Activated naive CD4-positive, alpha-beta T cell treated with anti-CD3 and anti-CD28 coated beads, Interleukin-2, amount 10 ng/mL, durations not matched to agents 7 days and 5 days (primary cell): ENCODE results near the gene PRLH.

Experiments used
- CTCF ChIA-PET: fragments of 350-600 bp; sonication (Branson Sonifier 250); formaldehyde crosslinking; loops from one replicate; lab custom pipeline; 2021; ENCODE audit warnings: antibody characterized with exemption; lab: Charles Lee
- DNase-seq: peaks from one replicate; pipeline ENCODE4 v3.0.0-alpha.2; 2020
- H3K27ac Mint-ChIP-seq: one replicate; pipeline ENCODE4 v1.8.0; 2021; ENCODE audit warnings: mild to moderate bottlenecking, moderate library complexity, mixed read lengths
- H3K27me3 Mint-ChIP-seq: one replicate; pipeline ENCODE4 v1.8.0; 2021; ENCODE audit warnings: mild to moderate bottlenecking, mixed read lengths
- H3K36me3 Mint-ChIP-seq: one replicate; pipeline ENCODE4 v1.8.0; 2021; ENCODE audit warnings: mixed read lengths
- H3K4me1 Mint-ChIP-seq: one replicate; pipeline ENCODE4 v1.8.0; 2021; ENCODE audit warnings: mixed read lengths
- H3K4me3 Mint-ChIP-seq: one replicate; pipeline ENCODE4 v1.8.0; 2021; ENCODE audit warnings: mild to moderate bottlenecking, moderate library complexity, mixed read lengths
- H3K9me3 Mint-ChIP-seq: one replicate; pipeline ENCODE4 v1.8.0; 2021; ENCODE audit warnings: mixed read lengths

The PRLH gene

DNA sequence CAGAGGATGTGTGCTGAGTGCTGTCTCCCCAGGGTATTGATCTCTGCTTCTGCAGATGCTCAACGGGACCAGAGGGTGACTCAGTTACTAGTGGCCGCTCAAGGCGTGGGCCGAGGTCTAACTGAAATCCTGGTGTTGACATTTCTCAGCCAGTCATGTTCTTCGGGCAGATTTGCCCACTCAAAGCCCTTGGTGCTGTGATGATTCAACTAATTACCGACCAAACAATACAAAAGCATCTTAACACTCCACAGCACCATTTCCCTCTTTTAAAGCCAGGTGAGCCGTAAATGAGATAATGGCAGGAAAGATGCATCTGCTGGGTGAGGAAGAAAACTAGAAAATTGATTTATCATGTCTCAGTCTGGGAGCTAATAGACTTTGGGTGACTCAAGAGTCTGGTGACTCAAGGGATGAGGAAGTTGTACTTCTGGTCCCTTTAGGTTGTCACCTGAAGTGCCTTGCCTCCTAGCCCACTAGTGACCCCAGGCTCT lies 32.7 kb upstream of the PRLH start:
- Mint-ChIP-seq H3K27me3 (peaks cover 12% of the 10 kb centered on the region), H3K27ac (no peak overlapping the region), H3K4me3 (no peak overlapping the region), H3K36me3 (no peaks in the 10 kb centered on the region), H3K4me1 (no peaks in the 10 kb centered on the region), H3K9me3 (no peaks in the 10 kb centered on the region)
- CTCF ChIA-PET = interaction anchor here (1.1 to 2.3 kb wide), 3 partner anchors 21 to 38 kb away, joined by 3 to 13 read pairs (median 7); no protein-coding TSS in a partner anchor
- no peak for DNase-seq

DNA sequence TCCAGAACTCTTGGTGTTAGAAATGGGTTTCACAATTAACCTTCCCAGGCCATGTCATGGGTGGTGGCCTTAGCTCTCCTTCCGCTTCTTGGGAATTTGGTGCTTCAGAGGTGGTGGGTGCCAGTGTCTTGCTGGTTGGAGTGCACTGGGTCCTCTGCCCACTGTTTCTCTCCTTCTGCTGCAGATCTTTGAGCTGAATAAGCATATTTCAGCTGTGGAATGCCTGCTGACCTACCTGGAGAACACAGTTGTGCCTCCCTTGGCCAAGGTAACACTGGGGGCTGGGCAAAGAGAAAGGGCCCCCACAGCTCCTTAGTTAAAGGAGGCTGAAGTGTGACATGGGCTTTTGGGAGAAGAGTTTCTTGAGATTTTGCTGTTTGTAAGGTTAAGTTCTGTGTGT lies 32.0 kb upstream of the PRLH start:
- Mint-ChIP-seq H3K9me3 (no peaks in the 10 kb centered on the region), H3K27me3 (peaks cover 12% of the 10 kb centered on the region), H3K36me3 (no peaks in the 10 kb centered on the region), H3K4me1 (no peaks in the 10 kb centered on the region), H3K27ac (no peak overlapping the region), H3K4me3 (no peak overlapping the region)
- CTCF ChIA-PET = interaction anchor here (1.1 kb wide), 1 partner anchor 21 kb away, joined by 3 read pairs; no protein-coding TSS in a partner anchor
- DNase-seq = no peak

DNA sequence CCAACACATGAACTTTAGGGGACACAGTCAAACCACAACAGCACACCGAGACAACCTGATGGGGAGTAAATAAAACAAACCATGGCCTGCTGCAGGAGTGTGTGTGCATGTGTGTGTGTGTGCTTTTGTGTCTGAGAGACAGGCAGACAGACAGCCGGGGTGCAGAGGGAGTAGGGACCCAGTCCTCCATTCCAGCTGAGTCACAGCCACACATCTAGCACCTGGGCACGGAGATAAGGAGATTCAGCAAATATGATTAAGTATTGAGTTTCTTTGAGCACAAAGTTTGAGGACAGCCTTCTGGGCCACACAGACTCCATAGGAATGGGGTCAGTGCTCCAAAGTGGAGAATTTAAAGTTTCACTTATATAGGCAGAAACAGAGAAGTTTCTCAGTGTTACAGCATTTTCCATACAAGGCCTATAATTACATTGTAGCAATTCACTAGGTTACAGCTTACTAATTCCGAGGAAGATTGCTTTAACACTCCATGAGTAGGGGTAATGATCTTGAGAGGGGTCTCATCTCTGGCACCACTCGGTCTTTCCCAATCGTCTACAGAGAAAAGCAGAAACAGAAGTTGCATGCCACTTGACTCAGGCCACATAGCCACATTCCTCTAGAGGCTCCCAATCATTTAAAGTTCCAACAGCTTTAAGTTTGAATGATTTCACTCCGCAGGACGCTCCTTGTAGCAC lies 30.8 kb upstream of the PRLH start:
- no peak for DNase-seq
- CTCF ChIA-PET = interaction anchor here (1.7 kb wide), 1 partner anchor 23 kb away, joined by 5 read pairs; no protein-coding TSS in a partner anchor
- H3K4me3 Mint-ChIP-seq = no peak overlapping the region
- no peaks in the 10 kb centered on the region for H3K4me1 Mint-ChIP-seq
- H3K36me3 Mint-ChIP-seq = no peaks in the 10 kb centered on the region
- no peaks in the 10 kb centered on the region for H3K9me3 Mint-ChIP-seq
- peaks cover 12% of the 10 kb centered on the region for H3K27me3 Mint-ChIP-seq
- H3K27ac Mint-ChIP-seq = no peak overlapping the region

DNA sequence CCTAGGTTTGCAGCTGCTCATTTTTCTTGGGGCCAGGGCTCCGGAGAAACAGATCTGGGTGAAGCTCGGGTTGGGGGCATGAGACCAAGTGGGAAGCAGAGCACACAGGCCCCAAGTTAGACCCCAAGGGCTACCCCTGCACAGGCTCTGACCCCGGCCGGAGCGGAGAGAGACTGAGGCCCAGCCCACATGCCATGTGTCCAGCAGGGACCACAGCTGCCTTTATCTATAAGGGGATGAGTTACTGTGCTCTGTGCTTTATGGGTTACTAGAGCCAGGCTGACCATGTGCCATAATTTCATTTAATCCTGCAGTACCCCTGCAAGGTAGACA lies 30.3 kb upstream of the PRLH start:
- CTCF ChIA-PET = interaction anchor here (1.7 kb wide), 1 partner anchor 23 kb away, joined by 5 read pairs; no protein-coding TSS in a partner anchor
- Mint-ChIP-seq H3K4me3 (no peak overlapping the region), H3K27me3 (peaks cover 12% of the 10 kb centered on the region), H3K4me1 (no peaks in the 10 kb centered on the region), H3K9me3 (no peaks in the 10 kb centered on the region), H3K27ac (no peak overlapping the region), H3K36me3 (no peaks in the 10 kb centered on the region)
- no peak for DNase-seq

DNA sequence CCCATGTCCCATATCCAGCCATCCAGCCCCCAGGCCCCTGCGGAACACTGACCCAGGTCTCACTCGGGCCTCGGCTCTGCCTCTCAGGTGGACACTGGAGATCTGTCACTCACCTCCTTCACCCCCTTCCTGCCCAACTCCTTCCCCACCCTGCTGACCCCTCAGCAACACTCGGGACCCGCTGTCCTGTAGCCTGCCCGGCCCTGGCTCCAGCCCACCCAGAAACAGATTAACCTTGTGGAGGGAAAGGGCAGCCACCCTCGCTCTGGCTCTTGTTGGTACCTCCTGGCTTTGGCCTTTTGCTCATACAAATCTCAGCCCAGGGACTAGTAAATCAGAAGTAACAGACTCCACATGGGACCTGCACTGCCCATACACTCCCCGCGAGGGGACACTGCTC lies 29.8 kb upstream of the PRLH start:
- Mint-ChIP-seq H3K27ac (no peak overlapping the region), H3K4me3 (no peak overlapping the region), H3K36me3 (no peaks in the 10 kb centered on the region), H3K9me3 (no peaks in the 10 kb centered on the region), H3K4me1 (no peaks in the 10 kb centered on the region), H3K27me3 (peaks cover 12% of the 10 kb centered on the region)
- no peak for DNase-seq
- CTCF ChIA-PET = interaction anchor here (1.7 kb wide), 1 partner anchor 24 kb away, joined by 5 read pairs; no protein-coding TSS in a partner anchor

DNA sequence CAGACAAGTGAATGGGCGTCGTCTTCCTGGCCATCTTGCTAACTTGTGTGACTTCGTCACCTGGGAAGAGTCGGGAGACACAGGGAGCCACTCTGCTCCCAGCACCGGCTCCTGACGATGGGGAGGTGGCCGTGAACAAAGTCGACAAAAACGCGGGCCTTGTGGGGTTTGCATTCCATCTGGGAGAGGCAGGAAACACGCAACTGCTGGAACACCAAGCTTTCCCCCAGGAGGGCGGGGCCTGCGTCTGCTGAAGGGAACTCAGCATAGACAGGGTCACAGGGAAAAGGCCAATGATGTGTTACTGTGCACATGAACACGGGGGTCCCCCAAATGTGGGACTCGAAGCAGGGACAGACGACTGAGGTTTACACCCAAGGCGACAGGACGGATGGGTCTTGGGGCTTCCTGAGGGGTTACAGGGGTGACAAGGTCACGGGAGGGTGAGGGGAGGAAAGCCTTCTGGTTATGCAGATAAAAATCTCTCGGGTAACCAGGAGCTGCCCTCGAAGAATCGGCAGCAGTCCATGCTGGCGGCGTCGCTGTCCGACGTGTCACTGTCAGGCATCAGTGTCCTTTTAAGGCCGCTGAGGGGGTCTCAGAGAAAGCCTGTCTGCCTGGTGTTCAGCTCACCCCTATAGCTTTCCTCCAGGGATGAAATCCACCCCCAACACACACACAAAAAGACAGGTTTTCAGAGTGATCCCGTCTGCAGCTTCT lies 28.2 kb upstream of the PRLH start:
- CTCF ChIA-PET = interaction anchor here (2.2 to 2.6 kb wide), 2 partner anchors 25 to 33 kb away, joined by 7 to 8 read pairs; no protein-coding TSS in a partner anchor
- Mint-ChIP-seq H3K27ac (no peak overlapping the region), H3K4me3 (no peak overlapping the region), H3K4me1 (no peaks in the 10 kb centered on the region), H3K9me3 (no peaks in the 10 kb centered on the region), H3K36me3 (no peaks in the 10 kb centered on the region), H3K27me3 (peaks cover 12% of the 10 kb centered on the region)
- DNase-seq = no peak

DNA sequence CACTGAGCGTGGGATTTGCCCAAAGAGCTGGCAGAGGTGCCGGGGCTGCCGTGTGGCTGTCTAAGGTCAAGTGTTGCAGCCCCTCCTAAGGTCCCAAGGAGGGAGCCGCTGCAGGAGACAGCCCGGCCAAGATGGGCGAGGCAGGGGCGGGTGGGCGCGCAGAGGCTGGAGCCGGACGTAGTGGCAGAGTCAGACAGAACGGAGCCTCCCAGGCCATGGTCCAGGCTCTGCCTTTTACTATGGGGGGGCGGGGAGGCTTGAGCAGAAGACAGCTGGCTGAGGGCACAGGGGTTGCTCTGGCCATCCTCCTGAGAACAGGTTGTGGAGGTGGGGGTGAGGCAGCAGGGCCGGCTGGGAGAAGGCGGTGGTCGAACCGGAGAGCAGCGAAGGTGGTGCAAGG lies 27.5 kb upstream of the PRLH start:
- no peaks in the 10 kb centered on the region for H3K4me1 Mint-ChIP-seq
- DNase-seq = no peak
- H3K9me3 Mint-ChIP-seq = no peaks in the 10 kb centered on the region
- H3K36me3 Mint-ChIP-seq = no peaks in the 10 kb centered on the region
- no peak overlapping the region for H3K27ac Mint-ChIP-seq
- CTCF ChIA-PET = interaction anchor here (2.2 to 2.6 kb wide), 2 partner anchors 26 to 33 kb away, joined by 7 to 8 read pairs; no protein-coding TSS in a partner anchor
- peaks cover 6% of the 10 kb centered on the region for H3K27me3 Mint-ChIP-seq
- H3K4me3 Mint-ChIP-seq = no peak overlapping the region

DNA sequence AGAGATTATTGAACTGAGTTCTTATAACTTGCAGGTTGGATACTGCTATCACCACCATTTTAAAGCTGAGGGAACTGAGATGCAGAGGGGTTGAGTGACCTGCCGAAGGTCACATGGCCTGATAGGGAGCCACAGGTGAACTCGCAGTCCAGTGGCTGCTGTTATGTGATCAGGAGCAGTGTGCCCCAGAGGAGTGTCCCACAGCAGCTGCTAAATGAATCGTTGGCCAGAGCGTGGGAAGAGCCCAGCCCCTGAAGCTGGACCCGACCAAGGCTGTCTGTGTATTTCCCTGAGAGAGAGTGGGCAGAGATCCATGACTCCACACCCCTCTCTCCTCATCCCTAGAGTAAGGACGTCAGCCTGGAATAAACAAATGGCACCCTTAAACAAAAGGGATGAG lies 26.7 kb upstream of the PRLH start:
- H3K4me1 Mint-ChIP-seq = no peaks in the 10 kb centered on the region
- H3K9me3 Mint-ChIP-seq = no peaks in the 10 kb centered on the region
- no peak overlapping the region for H3K27ac Mint-ChIP-seq
- H3K27me3 Mint-ChIP-seq = no peaks in the 10 kb centered on the region
- no peak overlapping the region for H3K4me3 Mint-ChIP-seq
- no peak for DNase-seq
- CTCF ChIA-PET = interaction anchor here (2.2 to 2.6 kb wide), 2 partner anchors 27 to 32 kb away, joined by 7 to 8 read pairs; no protein-coding TSS in a partner anchor
- H3K36me3 Mint-ChIP-seq = no peaks in the 10 kb centered on the region

DNA sequence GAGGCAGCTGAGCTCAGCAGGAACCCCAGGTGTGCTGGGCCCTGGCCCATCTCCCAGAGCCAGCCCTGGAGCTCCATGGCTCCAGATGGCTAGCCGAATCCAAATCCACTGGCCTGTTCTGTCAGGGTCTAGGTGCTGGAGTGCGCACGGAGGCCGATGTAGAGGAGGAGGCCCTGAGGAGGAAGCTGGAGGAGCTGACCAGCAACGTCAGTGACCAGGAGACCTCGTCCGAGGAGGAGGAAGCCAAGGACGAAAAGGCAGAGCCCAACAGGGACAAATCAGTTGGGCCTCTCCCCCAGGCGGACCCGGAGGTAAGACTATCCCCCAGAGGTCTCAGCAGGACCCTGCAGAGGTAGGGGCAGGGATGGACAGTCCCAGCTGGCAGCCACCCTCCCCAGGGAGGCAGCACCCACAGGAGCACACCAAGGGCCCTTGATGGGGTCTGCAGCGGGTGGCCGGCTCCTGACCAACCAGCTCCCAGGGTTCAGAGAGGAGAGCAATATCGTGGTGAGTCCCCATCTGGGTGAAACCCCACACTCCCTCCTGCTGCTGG lies 26.1 kb upstream of the PRLH start:
- H3K27ac Mint-ChIP-seq = no peak overlapping the region
- H3K36me3 Mint-ChIP-seq = no peaks in the 10 kb centered on the region
- H3K4me3 Mint-ChIP-seq = no peak overlapping the region
- H3K4me1 Mint-ChIP-seq = no peaks in the 10 kb centered on the region
- H3K27me3 Mint-ChIP-seq = no peaks in the 10 kb centered on the region
- DNase-seq = no peak
- CTCF ChIA-PET = interaction anchor here (2.6 kb wide), 1 partner anchor 28 kb away, joined by 7 read pairs; no protein-coding TSS in a partner anchor
- H3K9me3 Mint-ChIP-seq = no peaks in the 10 kb centered on the region

DNA sequence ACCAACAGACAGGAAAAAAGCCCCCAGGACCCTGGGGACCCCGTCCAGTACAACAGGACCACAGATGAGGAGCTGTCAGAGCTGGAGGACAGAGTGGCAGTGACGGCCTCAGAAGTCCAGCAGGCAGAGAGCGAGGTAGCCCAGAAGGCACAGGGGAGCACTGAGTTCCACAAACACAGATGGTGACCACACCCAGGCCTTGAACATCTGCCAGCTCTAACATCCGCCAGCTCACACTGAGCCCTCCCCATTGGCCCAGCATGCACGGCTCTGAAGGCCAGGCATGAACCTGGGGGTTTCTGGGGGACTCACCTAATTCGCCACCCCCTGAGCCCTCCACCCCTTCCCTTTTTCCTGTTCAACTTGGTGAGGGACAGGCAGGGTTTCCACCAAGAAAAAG lies 25.6 kb upstream of the PRLH start:
- no peaks in the 10 kb centered on the region for H3K27me3 Mint-ChIP-seq
- no peaks in the 10 kb centered on the region for H3K9me3 Mint-ChIP-seq
- CTCF ChIA-PET = no interaction called here
- no peaks in the 10 kb centered on the region for H3K36me3 Mint-ChIP-seq
- no peak overlapping the region for H3K27ac Mint-ChIP-seq
- DNase-seq = no peak
- H3K4me3 Mint-ChIP-seq = no peak overlapping the region
- H3K4me1 Mint-ChIP-seq = no peaks in the 10 kb centered on the region

DNA sequence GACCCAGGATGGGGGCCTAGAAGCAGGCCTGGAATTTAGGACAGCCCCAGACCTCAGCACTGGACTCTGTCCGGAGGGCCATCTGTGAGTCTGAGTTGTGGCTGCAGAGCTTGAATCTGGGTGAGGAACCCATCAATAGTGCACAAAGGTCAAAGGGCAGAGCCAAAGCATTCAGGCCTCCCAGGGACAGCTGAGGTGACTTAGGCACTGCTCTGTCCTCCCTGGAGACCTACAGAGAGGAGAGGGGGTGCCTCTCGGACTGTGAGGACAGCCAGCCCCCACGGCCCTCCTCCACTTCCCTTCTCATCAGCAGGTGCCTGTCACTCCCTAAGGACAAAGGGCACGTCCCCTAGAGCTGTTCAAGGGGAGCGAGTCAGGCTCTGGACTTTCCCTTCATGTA lies 25.1 kb upstream of the PRLH start:
- Mint-ChIP-seq H3K27ac (no peak overlapping the region), H3K9me3 (no peaks in the 10 kb centered on the region), H3K4me1 (no peaks in the 10 kb centered on the region), H3K27me3 (peaks cover under 1% of the 10 kb centered on the region), H3K4me3 (no peak overlapping the region), H3K36me3 (no peaks in the 10 kb centered on the region)
- no peak for DNase-seq
- CTCF ChIA-PET = interaction anchor here (0.9 kb wide), 1 partner anchor 9 kb away, joined by 3 read pairs; no protein-coding TSS in a partner anchor

DNA sequence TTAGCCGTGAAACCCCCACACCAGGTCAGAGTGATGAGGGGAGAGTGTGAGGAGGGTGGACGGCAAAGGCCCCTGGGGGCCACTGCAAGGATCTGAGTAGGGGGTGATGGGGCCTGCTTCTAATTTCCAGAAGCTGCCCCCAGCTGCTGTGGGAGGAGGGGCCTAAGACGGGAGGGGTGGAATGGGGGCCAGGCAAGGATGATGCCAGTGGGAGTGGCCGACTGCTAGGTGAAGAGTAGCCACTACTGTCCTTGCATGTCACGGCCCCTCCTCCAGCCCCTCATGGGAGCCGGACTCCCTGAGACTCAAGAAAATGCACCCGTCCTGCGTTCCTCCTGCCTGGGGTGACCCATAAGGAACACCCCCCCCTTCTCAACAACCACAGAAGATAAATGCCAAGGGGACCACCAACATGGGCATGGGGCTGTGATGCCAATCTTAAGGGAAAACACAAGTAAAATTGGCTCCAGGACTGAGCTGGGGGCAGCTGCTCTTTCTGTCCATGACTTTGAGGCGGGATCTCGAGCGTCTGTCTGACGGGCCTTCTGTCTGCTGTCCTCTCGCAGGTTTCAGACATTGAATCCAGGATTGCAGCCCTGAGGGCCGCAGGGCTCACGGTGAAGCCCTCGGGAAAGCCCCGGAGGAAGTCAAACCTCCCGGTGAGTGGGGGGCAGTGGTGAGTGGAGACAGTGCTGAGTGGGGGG lies 24.2 kb upstream of the PRLH start:
- Mint-ChIP-seq H3K4me3 (no peak overlapping the region), H3K27me3 (peaks cover 10% of the 10 kb centered on the region), H3K36me3 (no peaks in the 10 kb centered on the region), H3K4me1 (no peaks in the 10 kb centered on the region), H3K27ac (no peak overlapping the region), H3K9me3 (no peaks in the 10 kb centered on the region)
- no peak for DNase-seq
- CTCF ChIA-PET = interaction anchor here (0.9 kb wide), 1 partner anchor 10 kb away, joined by 3 read pairs; no protein-coding TSS in a partner anchor

DNA sequence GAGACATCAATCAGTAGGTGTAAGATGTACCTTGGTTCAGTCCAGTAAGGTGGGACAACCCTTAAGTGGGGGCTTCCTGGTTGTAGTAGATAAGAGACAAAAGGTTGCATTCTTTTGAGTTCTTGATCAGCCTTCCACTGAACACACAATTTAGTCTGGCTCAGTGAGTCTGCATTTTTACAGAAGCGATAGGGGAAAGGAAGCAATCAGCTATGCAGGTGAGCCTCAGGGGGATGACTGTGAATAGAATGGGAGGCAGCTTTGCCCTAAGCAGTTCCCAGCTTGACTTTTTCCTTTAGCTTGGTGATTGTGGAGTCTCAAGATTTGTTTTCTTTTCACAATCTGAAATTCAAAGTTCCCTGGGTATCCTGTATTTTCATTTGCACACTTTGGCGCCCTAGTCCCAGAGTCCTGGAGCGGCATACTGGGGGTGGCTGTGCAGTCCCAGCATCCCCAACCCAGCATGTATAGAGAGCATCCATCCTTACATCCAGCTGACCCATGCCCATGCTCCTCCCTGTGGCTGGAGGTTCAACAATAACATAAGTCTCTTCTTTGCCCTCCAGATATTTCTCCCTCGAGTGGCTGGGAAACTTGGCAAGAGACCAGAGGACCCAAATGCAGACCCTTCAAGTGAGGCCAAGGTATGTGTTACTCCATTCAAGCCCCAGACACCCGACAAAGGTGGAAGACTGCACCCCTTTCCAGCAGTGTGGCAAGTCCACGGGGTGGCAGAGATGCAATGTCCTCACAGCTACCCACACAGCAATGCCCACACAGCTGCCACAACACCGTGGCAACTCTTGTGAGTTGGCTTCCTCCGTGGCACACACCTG lies 20.1 kb upstream of the PRLH start:
- no peaks in the 10 kb centered on the region for H3K36me3 Mint-ChIP-seq
- CTCF ChIA-PET = interaction anchor here (1.0 kb wide), 1 partner anchor 33 kb away, joined by 4 read pairs; no protein-coding TSS in a partner anchor

More for the DNA sequence above, 20.1 kb upstream of the PRLH start:
- no peak overlapping the region for H3K27ac Mint-ChIP-seq
- H3K9me3 Mint-ChIP-seq = no peaks in the 10 kb centered on the region
- H3K27me3 Mint-ChIP-seq = peaks cover 19% of the 10 kb centered on the region
- no peak for DNase-seq
- no peak overlapping the region for H3K4me3 Mint-ChIP-seq
- no peaks in the 10 kb centered on the region for H3K4me1 Mint-ChIP-seq
